Stimulated activated CD4-positive, alpha-beta T cell treated with anti-CD3 and anti-CD28 coated beads, Interleukin-4, amount 100 ng/mL, for 4 hours (primary cell): ENCODE measurements around the gene MAST1.
"Not testable (repeated sequence)": the region's sequence is repeated elsewhere in the genome, so short reads cannot be mapped to it uniquely, and the experiment has no call there.

Source experiments
- DNase-seq, 2 experiments: peaks; one replicate each; pipeline ENCODE4 v3.0.0-alpha.2; 2020

MAST1 gene

GRCh38 chr19:12912571-12912970 lies 74.3 kb downstream of the MAST1 start:
- no peak for DNase-seq

- DNase-seq = no peak
These were observed 74.8 kb downstream of the MAST1 start for GRCh38 chr19:12913011-12913561.

- peak in 1 of 2 experiments; percentile 48 for DNase-seq
These were observed 75.8 kb downstream of the MAST1 start for GRCh38 chr19:12913851-12914690.

- DNase-seq = not testable (repeated sequence)
These were observed 77.5 kb downstream of the MAST1 start for GRCh38 chr19:12915860-12916259.

GRCh38 chr19:12918253-12918652 lies 79.9 kb downstream of the MAST1 start:
- DNase-seq = no peak

GRCh38 chr19:12921047-12921446 lies 82.7 kb downstream of the MAST1 start:
- no peak for DNase-seq

- no peak for DNase-seq
These were observed 84.6 kb downstream of the MAST1 start for GRCh38 chr19:12922959-12923358.
